Endothelial cell of hepatic sinusoid (primary cell): ENCODE results near the gene SLC22A4.

ENCODE experiments used
- in situ Hi-C: cut with HindIII; loops from 2 replicates; pipeline ENCODE4 v1.10.0; 2017; ENCODE audit warnings: low sequenced_read_pairs

Gene SLC22A4

GRCh38 chr5:132296412-132297016 is 2.3 kb downstream of the SLC22A4 start:
- in situ Hi-C loops: no loop called here

- in situ Hi-C loops: no loop called here
Observed at GRCh38 chr5:132297211-132297940, 3.2 kb downstream of the SLC22A4 start.

DNA sequence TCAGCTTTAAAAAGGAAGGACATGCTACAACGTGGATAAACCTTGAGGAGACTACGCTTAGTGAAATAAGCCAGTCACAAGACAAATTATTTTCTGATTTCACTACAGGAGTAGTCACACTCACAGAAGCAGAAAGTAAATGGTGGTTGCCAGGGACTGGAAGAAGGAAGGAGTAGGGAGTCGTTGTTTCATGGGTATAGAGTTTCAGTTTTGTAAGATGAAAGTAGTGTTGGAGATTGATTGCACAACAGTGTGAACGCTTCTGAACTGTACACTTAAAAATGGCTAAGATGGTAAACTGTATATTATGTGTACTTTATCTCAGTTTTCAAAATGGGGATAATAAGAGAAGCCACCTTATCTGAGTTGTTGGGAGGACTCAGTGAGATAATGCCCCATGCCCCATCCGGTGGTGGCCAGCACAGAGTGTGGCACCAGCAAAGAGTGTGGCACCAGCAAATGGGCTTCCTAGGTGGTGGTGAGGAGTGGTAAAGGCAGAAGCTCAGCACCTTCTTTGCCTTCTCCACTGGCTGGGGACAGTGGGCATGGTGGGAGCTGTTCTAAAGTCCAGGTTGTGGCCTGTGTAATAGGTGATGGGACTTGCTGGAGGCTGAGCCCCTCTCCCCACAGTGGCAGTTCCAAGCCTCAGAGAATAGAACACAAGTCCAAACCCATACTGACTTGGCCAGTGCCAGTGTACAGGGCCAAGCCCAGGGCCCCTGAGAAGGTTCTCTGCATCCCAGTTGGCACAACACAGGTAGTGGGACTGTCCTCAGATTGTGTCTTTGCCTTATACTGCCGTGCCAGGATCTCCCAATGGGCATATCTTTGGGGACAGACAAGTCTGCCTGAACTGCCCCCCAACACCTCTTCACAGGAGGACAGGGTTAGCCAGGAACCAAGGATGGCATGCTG is 4.4 kb downstream of the SLC22A4 start:
- in situ Hi-C loops: no loop called here

DNA sequence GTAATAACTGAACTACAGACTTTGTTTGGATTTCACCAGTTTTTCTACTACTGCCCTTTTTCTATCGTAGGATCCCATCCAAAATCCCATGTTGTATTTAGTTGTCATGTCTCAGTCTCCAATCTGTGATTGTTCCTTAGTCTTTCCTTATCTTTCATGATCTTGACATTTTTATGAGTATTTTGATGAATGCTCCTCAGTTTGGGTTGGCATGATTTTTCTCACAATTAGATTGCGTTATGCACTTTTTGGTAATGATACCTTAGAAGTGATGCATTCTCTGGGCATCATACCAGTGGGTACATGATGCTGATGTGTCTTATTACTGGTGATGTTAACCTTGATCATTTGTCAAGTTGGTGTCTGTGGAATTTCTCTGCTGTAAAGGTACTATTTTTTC is 5.7 kb downstream of the SLC22A4 start:
- in situ Hi-C loops: no loop called here

DNA sequence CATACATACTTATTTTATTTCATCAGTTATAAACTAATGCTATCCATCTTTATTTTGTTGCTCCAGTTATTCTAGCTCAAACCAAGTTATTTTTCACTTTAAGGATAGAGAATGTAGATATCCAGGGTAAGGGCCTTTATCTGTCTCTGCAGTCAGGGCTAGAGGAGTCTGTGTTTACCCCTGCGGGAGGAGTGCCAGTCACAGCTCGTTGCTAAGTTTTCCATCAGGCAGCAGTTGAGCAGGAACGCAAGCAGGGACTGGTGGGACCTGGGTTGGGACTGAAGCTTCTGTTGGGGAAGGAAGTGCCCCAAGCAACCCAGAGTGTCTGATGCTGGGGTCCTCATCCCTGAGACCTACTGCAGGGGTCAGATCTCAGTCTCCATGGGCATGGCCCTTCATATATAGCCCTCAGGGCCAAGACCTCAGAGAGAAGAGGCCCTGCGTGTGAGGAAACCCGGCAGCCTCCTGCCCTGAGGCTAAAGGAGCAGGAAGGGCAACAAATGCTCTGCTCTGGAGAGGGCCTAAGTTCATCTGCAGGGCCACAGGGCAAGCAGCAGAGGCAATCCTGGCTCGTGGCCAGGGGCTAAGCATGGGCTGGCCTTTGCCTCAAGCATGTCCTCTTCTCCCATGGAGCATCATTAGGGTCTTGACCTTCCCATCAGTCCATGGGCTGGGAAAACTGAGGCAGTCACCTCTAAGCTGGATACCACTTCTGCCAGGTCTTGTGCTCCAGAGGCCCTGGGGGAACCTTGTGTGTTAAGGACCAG is 6.6 kb downstream of the SLC22A4 start:
- in situ Hi-C loops: no loop called here

- in situ Hi-C loops: no loop called here
Observed at GRCh38 chr5:132301344-132302271, 7.4 kb downstream of the SLC22A4 start.

GRCh38 chr5:132302413-132302812 is 8.2 kb downstream of the SLC22A4 start:
- in situ Hi-C loops: no loop called here

DNA sequence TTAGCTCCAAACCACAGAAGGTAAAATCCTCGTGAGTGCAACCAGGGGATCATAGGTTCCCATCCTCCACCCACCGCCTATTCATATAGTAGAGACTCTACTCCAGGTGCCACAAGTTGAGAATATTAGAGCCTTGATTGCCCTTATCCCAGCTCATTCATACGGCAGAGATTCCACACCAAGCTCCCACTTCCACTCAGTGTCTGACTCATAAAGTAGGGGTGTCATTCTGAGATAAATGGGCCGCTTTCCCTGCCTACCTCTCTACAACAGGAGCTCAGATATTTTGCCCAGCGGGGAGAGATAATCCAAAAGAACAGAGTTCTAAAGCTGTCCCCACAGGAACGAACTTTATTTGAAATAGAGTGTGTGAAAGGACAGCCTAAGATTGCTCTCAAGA is 9.4 kb downstream of the SLC22A4 start:
- in situ Hi-C loops: no loop called here

GRCh38 chr5:132305420-132305819 is 11.2 kb downstream of the SLC22A4 start:
- in situ Hi-C loops: no loop called here

DNA sequence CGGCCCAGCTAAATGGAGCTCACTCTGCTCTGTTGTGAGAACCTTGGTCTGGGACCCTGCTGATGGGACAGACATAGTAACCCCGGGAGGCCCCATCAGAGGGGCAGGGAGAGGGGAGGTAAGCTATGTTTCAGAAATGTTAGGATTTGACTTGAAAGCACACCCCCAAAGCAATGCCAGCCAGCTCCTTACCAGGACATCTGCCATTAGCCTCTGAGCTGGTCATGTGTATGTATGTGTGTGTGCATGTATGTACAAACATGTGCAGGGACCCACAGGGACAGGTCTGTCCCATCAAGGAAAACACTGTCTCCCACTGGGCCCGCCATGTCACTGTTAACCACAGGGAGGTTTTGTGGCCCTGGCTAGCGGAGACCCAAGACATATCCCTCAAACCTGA is 14.5 kb downstream of the SLC22A4 start:
- in situ Hi-C loops: no loop called here

- in situ Hi-C loops: loop anchor here (5.0 kb wide), 1 partner anchor 47 kb away; no protein-coding TSS in a partner anchor
Observed at GRCh38 chr5:132309679-132310078, 15.5 kb downstream of the SLC22A4 start.

DNA sequence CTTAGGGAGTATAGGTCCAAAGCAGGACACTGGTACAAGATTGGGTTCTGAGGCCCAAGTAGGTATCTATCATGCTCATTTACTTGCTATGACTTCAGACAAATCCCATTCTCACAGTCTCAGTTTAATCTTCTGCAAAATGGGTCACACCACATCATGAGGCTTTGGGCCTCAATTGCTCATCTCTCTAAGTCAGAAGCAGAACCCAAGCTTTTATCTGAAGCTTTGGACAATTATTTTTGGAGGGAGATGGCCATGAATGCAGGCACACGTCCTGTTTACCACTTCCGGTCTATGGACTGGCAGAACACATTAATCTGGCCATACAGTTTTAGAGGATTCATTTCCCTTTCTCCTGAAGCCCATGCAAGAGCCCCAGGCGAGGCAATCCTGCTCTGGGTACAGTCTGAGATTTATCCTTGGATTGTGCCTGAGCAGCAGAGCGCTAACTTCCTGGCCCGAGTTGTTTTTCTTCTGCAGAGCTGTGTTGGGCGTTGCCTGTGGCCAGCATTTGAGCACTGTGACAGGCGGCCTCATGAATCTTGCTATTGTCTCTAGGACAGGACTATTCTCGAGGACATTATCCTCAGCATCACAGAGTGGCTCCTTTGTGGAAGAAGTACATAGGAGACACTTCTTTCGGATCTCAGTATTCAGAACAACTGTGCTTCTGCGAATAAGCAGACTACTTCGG is 16.1 kb downstream of the SLC22A4 start:
- in situ Hi-C loops: loop anchor here (5.0 kb wide), 1 partner anchor 48 kb away; no protein-coding TSS in a partner anchor

GRCh38 chr5:132313366-132313765 is 19.2 kb downstream of the SLC22A4 start:
- in situ Hi-C loops: loop anchor here (5.0 kb wide), 1 partner anchor 51 kb away; no protein-coding TSS in a partner anchor

- in situ Hi-C loops: loop anchor here (5.0 kb wide), 1 partner anchor 52 kb away; no protein-coding TSS in a partner anchor
Observed at GRCh38 chr5:132313961-132314432, 19.8 kb downstream of the SLC22A4 start.

- in situ Hi-C loops: no loop called here
Observed at GRCh38 chr5:132315529-132316067, 21.4 kb downstream of the SLC22A4 start.

DNA sequence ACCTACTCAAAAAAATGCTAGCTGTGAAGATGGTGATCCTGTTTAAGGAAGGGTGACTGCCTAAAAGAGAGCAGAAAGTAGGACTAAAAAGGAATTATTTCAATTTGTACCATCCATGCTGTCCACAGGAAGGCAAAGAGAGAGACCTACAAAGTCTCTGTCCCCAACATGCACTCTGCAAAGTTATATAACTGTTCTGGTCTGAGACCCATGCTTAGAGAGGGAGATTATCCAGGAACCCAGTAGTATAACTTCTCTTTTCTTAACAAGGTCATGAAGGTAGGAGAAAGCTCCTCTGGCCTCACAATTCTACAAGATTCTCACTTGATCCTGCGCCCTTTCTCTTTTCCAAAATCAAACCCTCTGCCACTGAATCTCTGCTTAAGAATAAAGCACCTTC is 25.8 kb downstream of the SLC22A4 start:
- in situ Hi-C loops: no loop called here

DNA sequence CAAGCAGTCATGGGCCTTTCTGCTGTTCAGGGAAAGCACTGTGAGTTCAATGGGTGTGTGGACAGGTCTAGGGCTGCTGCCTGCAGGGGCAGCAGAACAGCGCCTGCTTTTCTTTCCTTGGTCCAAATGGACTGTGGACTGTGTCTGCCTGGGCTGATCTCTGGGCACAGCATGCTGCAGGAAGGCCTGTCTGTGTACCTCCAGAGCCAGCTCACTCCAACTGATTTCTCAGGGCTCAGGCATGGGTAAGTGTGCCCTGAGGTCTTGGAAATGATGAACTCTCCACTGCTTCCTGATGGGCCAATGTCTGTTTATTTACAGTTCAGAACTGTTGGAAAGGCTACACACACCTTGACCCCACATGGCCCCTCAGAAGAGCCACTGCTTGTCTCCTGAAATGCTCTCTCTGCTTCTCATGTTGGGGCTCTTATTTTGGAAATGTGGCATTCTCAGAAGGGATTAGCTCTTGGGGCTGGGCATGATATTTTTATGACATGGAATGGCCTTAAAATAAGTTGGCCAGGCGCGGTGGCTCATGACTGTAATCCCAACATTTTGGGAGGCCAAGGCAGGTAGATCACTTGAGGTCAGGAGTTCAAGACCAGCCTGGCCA is 27.0 kb downstream of the SLC22A4 start:
- in situ Hi-C loops: no loop called here

DNA sequence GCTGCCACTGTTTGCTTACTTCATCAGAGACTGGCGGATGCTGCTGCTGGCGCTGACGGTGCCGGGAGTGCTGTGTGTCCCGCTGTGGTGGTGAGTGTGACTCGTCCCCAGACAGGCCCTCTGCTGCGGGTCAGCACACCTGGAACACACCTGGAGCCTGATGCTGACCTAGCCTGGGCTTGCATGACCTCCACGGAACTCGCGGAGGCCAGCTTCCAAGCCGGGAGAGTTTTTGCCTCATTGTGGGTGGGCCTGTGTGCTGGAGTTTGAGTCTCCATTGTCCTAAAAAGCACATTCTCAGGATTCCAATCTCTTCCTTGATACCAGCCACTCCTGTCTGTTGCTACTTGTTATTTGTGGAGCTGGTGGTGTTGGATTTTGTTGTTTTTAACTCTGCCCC is 28.1 kb downstream of the SLC22A4 start:
- in situ Hi-C loops: no loop called here
